ENCODE measurements around the gene SNORC.

The SNORC gene

DNA sequence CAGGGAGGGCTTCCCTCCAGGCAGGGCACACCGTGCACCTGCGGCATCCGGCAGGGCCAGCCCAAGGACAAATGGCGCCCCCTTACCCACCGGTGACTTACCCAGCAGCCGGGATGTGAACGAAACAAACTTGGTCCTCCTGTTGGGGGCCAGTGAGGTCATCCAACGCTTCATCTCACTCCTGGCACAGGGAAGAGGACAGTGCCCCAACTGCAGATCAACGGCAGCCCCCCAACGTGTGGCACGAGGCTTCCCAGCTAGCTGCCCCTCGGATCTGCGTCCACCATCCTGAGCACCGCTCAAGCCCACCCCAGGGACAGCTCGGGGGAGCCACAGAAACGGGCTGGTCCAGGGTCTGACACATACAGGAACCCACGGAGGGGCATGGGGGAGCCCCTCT is 12.0 kb downstream of the SNORC start:
- Histone ChIP-seq H3K4me3 (ENCODE audit: low read depth, low read length) (no peak overlapping the region), H3K27ac (no peak overlapping the region), H3K36me3 (no peaks in the 10 kb centered on the region), H3K9me3 (ENCODE audit: severe bottlenecking) (no peaks in the 10 kb centered on the region), H3K27me3 (ENCODE audit: insufficient read depth, low read depth, severe bottlenecking) (no peaks in the 10 kb centered on the region)
- TF ChIP-seq, protein P1, sequence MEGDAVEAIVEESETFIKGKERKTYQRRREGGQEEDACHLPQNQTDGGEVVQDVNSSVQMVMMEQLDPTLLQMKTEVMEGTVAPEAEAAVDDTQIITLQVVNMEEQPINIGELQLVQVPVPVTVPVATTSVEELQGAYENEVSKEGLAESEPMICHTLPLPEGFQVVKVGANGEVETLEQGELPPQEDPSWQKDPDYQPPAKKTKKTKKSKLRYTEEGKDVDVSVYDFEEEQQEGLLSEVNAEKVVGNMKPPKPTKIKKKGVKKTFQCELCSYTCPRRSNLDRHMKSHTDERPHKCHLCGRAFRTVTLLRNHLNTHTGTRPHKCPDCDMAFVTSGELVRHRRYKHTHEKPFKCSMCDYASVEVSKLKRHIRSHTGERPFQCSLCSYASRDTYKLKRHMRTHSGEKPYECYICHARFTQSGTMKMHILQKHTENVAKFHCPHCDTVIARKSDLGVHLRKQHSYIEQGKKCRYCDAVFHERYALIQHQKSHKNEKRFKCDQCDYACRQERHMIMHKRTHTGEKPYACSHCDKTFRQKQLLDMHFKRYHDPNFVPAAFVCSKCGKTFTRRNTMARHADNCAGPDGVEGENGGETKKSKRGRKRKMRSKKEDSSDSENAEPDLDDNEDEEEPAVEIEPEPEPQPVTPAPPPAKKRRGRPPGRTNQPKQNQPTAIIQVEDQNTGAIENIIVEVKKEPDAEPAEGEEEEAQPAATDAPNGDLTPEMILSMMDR (IDR thresholded peaks at IDR 0.05; ENCODE audit: low read depth, low read length): no peak
- DNase-seq: no peak

DNA sequence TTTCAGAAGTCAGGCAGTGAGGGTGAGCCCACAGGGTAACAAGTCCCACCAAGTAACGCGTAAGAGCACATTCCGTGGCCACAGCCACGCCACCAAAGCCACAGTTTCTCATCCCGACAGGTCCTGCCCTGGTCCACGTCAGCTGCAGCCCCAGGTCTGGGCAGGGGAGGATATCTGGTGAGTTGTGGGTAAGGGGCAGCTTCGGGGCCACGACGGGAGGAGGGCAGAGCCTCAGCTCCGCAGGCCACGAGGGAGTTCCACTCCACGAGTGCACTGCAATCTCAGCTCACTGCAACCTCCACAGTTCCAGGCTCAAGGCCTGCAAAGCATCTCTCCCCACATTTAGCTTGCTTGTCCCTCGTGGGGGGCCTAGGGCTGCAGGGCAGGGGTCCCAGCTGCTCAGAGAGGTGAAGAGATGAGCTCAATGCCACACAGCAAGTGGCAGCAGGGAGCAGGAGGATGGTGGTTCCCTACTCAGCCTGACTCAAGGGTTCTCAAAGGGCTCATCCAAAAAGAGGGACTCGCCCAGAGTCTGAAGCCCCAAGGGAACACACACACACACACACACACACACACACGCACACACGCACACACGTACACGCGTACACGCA is 12.5 kb downstream of the SNORC start:
- Histone ChIP-seq H3K9me3 (ENCODE audit: severe bottlenecking) (no peaks in the 10 kb centered on the region), H3K36me3 (no peaks in the 10 kb centered on the region), H3K27ac (no peak overlapping the region), H3K4me3 (ENCODE audit: low read depth, low read length) (no peak overlapping the region), H3K27me3 (ENCODE audit: insufficient read depth, low read depth, severe bottlenecking) (no peaks in the 10 kb centered on the region)
- no peak for DNase-seq
- TF ChIP-seq, protein P1 (IDR thresholded peaks at IDR 0.05; ENCODE audit: low read depth, low read length): no peak

DNA sequence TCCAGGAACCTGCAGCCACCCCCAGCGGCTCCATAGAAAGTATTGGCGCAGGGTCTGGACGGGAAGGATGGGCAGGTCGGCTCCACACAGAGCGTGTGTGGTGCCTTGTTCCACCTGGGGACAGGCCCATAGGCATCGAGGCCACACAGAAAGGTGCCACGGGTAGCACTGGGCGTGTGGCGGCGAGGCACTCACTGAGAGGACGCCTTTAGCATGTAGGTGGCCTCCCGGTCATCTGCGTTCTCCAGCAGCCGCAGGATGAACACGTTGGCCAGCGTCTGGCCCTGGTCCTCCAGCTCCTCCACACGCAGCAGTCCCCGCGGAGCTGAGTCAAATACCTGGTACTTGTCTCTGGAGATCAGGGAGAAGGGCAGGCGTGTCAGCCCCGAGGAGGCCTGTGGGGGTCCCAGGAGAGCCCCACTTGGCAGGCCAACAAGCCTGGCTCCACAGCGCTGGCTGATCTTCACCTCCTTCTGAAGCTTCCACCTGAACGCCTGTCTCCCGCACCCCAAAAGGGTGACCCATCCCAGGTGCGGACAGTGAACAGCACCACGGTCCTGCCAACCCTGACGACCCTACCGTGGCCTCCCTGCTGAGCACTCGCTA is 13.2 kb downstream of the SNORC start:
- no peaks in the 10 kb centered on the region for H3K36me3 ChIP-seq
- no peak overlapping the region for H3K27ac ChIP-seq
- no peak for DNase-seq
- no peaks in the 10 kb centered on the region for H3K9me3 ChIP-seq (ENCODE audit: severe bottlenecking)
- H3K27me3 ChIP-seq (ENCODE audit: insufficient read depth, low read depth, severe bottlenecking): no peaks in the 10 kb centered on the region
- TF ChIP-seq, protein P1 (IDR thresholded peaks at IDR 0.05; ENCODE audit: low read depth, low read length): no peak
- no peak overlapping the region for H3K4me3 ChIP-seq (ENCODE audit: low read depth, low read length)

DNA sequence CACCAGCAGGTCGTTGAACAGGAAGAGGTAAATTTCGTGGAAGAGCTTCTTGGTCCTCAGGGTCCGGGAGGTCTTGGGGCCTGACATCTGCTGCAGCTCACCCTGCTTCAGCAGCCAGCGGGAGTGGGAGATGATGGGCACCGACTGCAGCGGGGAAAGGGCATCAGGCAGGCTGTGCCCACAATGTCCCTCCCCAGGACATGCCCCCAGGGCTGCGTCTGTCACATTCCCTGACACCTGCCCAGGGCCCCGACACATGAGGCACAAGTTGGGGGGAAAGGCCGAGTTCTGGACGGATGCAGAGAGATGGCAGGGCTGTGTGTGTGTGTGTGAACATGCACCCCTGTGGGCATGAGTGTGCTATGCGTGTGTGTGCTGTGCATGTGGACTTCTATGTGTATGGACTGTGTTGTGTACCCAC is 13.9 kb downstream of the SNORC start:
- no peak for DNase-seq
- H3K4me3 ChIP-seq (ENCODE audit: low read depth, low read length): no peak overlapping the region
- no peaks in the 10 kb centered on the region for H3K9me3 ChIP-seq (ENCODE audit: severe bottlenecking)
- TF ChIP-seq, protein P1 (IDR thresholded peaks at IDR 0.05; ENCODE audit: low read depth, low read length): no peak
- H3K36me3 ChIP-seq: no peaks in the 10 kb centered on the region
- H3K27me3 ChIP-seq (ENCODE audit: insufficient read depth, low read depth, severe bottlenecking): no peaks in the 10 kb centered on the region
- no peak overlapping the region for H3K27ac ChIP-seq

DNA sequence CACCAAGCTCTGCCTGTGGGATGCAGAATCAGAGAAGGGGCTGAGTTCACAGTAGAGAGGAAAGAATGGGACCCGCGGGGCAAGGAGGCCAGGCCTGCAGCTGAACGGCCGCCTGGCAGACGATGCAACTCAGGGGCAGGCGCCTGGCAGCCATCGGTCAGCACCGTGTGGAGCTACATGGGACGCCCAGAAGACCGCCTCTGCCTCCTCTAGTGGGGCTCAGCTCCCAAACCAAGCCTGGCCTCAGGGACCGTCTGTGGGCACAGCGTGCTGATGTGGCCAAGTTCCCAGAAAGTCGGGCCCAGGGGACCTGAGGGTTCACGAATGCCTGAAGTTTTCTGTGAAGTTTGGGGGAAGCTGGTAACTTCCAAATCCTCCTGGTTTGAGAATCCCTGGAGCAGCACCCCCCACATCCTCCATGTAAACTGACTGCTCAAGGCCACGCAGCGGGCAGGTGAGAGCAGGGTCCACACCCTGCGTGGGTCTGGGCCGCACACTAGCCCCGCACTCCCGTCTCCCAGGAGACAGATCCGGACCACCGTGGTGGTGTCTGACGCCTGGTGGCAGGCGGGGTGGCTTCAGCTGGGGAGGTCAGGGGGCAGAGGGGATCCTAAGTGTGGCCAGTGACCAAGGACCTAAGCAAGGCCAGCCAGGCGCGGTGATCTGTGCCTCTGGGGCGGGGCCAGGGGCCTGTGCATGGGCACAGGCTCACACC is 14.6 kb downstream of the SNORC start:
- Histone ChIP-seq H3K27ac (no peak overlapping the region), H3K27me3 (ENCODE audit: insufficient read depth, low read depth, severe bottlenecking) (no peaks in the 10 kb centered on the region), H3K36me3 (no peaks in the 10 kb centered on the region), H3K9me3 (ENCODE audit: severe bottlenecking) (no peaks in the 10 kb centered on the region), H3K4me3 (ENCODE audit: low read depth, low read length) (no peak overlapping the region)
- TF ChIP-seq, protein P1 (IDR thresholded peaks at IDR 0.05; ENCODE audit: low read depth, low read length): no peak
- DNase-seq: no peak
